Measurements from ENCODE around the gene PTPRN2. TPM values are rescaled to one million over a fixed set of nuclear protein-coding genes. Genes with fewer than 3 reads are reported as not detected.

Gene PTPRN2
- total and polyA plus RNA-seq, 2 donors from 2014 or later = 4.8 to 6.2 TPM

GRCh38 chr7:158403013-158403821, 184.4 kb downstream of the PTPRN2 start:
- H3K36me3 ChIP-seq (ENCODE audit: control insufficient read depth in 2 of 3, insufficient read depth in 3 of 3, low read length in 3 of 3) = no peaks in the 10 kb centered on the region
- no peaks in the 10 kb centered on the region for H3K27me3 ChIP-seq (ENCODE audit: control insufficient read depth, insufficient read depth, low read length)
- no peak overlapping the region for H3K9ac ChIP-seq (ENCODE audit: low read length in 3 of 3)
- FAIRE-seq (no peak), DNase-seq (no peak)
- TF ChIP-seq CTCF (IDR thresholded peaks at IDR 0.05; ENCODE audit: borderline replicate concordance, extremely low read depth, insufficient read depth) = no peak
- H3K4me1 ChIP-seq (ENCODE audit: control insufficient read depth in 2 of 3, insufficient read depth in 2 of 3, low read depth in 1 of 3, low read length in 3 of 3) = no peaks in the 10 kb centered on the region
- intact Hi-C loops (cut with DNase I) = no loop called here
- no peak overlapping the region for H3K27ac ChIP-seq (ENCODE audit: low read depth in 2 of 2, low read length in 2 of 2)
- no peaks in the 10 kb centered on the region for H3K9me3 ChIP-seq (ENCODE audit: control insufficient read depth in 2 of 3, insufficient read depth in 1 of 3, low read length in 3 of 3)
- no peak overlapping the region for H3K4me3 ChIP-seq (ENCODE audit: low read length in 3 of 3)

GRCh38 chr7:158402471-158402870, 185.2 kb downstream of the PTPRN2 start:
- H3K4me1 ChIP-seq (ENCODE audit: control insufficient read depth in 2 of 3, insufficient read depth in 2 of 3, low read depth in 1 of 3, low read length in 3 of 3) = no peaks in the 10 kb centered on the region
- H3K36me3 ChIP-seq (ENCODE audit: control insufficient read depth in 2 of 3, insufficient read depth in 3 of 3, low read length in 3 of 3) = no peaks in the 10 kb centered on the region
- H3K4me3 ChIP-seq (ENCODE audit: low read length in 3 of 3) = no peak overlapping the region
- intact Hi-C loops (cut with DNase I) = no loop called here
- H3K9ac ChIP-seq (ENCODE audit: low read length in 3 of 3) = no peak overlapping the region
- FAIRE-seq = no peak
- no peaks in the 10 kb centered on the region for H3K9me3 ChIP-seq (ENCODE audit: control insufficient read depth in 2 of 3, insufficient read depth in 1 of 3, low read length in 3 of 3)
- H3K27me3 ChIP-seq (ENCODE audit: control insufficient read depth, insufficient read depth, low read length) = no peaks in the 10 kb centered on the region
- DNase-seq = no peak
- no peak overlapping the region for H3K27ac ChIP-seq (ENCODE audit: low read depth in 2 of 2, low read length in 2 of 2)
- TF ChIP-seq CTCF (IDR thresholded peaks at IDR 0.05; ENCODE audit: borderline replicate concordance, extremely low read depth, insufficient read depth) = no peak

GRCh38 chr7:158401826-158402225, 185.8 kb downstream of the PTPRN2 start:
- no peaks in the 10 kb centered on the region for H3K9me3 ChIP-seq (ENCODE audit: control insufficient read depth in 2 of 3, insufficient read depth in 1 of 3, low read length in 3 of 3)
- H3K4me3 ChIP-seq (ENCODE audit: low read length in 3 of 3) = no peak overlapping the region
- no peaks in the 10 kb centered on the region for H3K27me3 ChIP-seq (ENCODE audit: control insufficient read depth, insufficient read depth, low read length)
- H3K4me1 ChIP-seq (ENCODE audit: control insufficient read depth in 2 of 3, insufficient read depth in 2 of 3, low read depth in 1 of 3, low read length in 3 of 3) = no peaks in the 10 kb centered on the region
- no peak for TF ChIP-seq CTCF (IDR thresholded peaks at IDR 0.05; ENCODE audit: borderline replicate concordance, extremely low read depth, insufficient read depth)
- DNase-seq = no peak
- no peak for FAIRE-seq
- H3K36me3 ChIP-seq (ENCODE audit: control insufficient read depth in 2 of 3, insufficient read depth in 3 of 3, low read length in 3 of 3) = no peaks in the 10 kb centered on the region
- H3K9ac ChIP-seq (ENCODE audit: low read length in 3 of 3) = no peak overlapping the region
- intact Hi-C loops (cut with DNase I) = no loop called here
- no peak overlapping the region for H3K27ac ChIP-seq (ENCODE audit: low read depth in 2 of 2, low read length in 2 of 2)

Measured in kidney (tissue), 14 donors.